GM12801 (cell line): ENCODE measurements around the gene ITSN2.

Experiments
- TF ChIP-seq, protein P1 (sequence below): IDR thresholded peaks from one replicate; pipeline ENCODE4 v1.5.1; 2011; ENCODE audit warnings: control low read depth; ENCODE audit not compliant: insufficient read length; ENCODE audit errors: extremely low read depth

Gene ITSN2

GRCh38 chr2:24153478-24153877 lies 206.9 kb downstream of the ITSN2 start:
- TF ChIP-seq, protein P1, sequence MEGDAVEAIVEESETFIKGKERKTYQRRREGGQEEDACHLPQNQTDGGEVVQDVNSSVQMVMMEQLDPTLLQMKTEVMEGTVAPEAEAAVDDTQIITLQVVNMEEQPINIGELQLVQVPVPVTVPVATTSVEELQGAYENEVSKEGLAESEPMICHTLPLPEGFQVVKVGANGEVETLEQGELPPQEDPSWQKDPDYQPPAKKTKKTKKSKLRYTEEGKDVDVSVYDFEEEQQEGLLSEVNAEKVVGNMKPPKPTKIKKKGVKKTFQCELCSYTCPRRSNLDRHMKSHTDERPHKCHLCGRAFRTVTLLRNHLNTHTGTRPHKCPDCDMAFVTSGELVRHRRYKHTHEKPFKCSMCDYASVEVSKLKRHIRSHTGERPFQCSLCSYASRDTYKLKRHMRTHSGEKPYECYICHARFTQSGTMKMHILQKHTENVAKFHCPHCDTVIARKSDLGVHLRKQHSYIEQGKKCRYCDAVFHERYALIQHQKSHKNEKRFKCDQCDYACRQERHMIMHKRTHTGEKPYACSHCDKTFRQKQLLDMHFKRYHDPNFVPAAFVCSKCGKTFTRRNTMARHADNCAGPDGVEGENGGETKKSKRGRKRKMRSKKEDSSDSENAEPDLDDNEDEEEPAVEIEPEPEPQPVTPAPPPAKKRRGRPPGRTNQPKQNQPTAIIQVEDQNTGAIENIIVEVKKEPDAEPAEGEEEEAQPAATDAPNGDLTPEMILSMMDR, result no peak
